Astrocyte of the hippocampus (primary cell): ENCODE data around the gene ZNRD2.
A peak's percentile ranks its signal among the peaks of the same experiment; 100 is the strongest.
"Not testable (repeated sequence)": the region's sequence is repeated elsewhere in the genome, so short reads cannot be mapped to it uniquely, and the experiment has no call there.

Experiments used
- DNase-seq: peaks from one replicate; pipeline ENCODE4 v3.0.0; 2011; ENCODE audit warnings: low read depth, low spot score

ZNRD2 gene

DNA sequence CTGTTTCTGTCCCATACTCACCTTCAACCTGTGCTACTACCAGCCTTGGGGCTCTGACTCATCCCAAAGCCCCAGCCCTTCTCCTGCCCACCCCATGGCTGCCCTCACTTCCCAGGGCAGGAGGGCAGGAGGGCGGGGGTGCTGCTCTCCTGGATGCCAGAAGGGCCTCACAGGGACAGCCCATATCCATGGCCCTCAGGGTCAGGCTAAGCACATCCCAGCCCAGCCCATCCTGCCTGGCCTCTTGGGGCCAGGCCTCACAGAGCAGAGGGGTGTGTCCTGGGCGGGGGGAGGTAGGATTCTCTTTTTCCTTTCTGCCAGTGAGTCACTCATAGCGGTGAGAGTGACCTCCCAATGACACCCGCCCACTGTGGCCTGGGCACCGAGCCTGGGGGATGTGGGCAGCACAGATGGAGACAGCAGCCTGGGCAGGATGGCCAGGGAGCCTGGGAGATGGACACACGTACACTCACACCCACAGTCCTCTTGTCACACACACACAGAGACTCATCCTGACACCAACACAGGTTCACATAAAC is 14.5 kb upstream of the ZNRD2 start:
- DNase-seq = peak; percentile 94

- peak; percentile 20 for DNase-seq
Measured at GRCh38 chr11:65556470-65557279, 13.6 kb upstream of the ZNRD2 start.

GRCh38 chr11:65557280-65558001 is 12.8 kb upstream of the ZNRD2 start:
- DNase-seq = peak; percentile 46

- DNase-seq = peak; percentile 96
Measured at GRCh38 chr11:65558002-65558929, 12.0 kb upstream of the ZNRD2 start, which contains the start of gene LTBP3. TSS of gene LTBP3 (minus strand) at chr11:65558359. CDS start at chr11:65557959, 400 bp downstream.

GRCh38 chr11:65558930-65559509 is 11.3 kb upstream of the ZNRD2 start:
- peak; percentile 93 for DNase-seq

DNA sequence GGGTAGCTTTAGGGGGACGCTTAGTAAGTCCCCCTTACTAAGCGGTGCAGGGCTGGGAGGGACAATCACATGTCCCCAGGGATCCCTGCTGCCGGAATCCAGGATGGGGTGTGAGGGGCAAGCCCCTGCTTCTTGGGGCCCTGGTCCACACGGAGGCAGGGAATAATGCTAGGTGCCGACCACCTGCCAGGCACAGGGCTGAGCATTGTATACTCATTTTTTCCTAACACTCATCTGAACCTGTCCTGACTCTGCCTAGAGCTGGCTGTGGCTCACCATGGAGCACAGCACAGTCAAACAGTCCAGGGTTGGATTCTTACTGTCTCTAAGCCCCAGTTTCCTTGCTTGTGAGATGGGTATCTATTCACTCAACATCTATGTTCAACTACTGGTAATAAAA is 10.7 kb upstream of the ZNRD2 start:
- DNase-seq = peak; percentile 58

- DNase-seq = peak; percentile 68
Measured at GRCh38 chr11:65559951-65560537, 10.2 kb upstream of the ZNRD2 start.

DNA sequence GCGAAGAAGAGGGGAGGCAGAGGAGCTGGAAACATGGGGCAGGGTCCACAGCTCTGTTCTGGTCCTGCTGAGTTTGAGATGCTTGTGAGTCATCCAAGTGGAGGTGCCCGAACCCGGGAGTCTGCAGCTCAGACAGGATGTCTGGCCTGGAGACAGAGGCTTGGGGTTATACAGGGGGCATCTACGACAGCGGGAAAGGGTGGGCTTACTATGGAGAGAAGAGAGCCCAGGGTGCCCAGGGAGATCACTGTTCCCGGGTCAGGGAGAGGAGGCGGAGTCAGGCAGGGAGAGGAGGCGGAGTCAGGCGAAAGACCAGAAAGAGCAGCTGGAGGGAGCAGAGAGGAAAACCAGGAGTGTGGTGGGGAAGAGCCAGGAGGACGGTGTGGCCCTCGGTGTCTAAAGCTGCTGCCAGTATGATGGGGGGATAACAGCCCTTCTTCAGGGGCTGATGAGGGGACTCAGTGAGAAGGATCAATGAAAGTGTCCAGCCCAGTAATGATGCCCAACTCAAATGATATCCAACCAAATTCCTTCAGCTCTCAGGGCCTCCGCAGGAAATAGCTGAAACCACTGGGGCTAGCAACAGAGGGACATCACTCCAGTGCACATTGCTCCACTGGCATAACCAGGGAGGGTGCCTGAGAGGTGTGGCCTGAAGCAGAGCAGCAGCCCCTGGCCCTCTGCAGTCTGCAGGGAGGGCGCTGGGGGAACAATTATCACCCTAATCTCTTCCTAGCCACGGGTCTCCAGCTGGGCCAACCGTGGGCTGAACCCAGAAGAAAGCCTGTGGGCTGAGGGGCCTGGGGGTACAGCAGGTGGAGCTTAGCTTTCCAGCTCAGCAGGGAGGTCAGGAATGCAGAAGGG is 9.5 kb upstream of the ZNRD2 start:
- DNase-seq = peak; percentile 86

DNA sequence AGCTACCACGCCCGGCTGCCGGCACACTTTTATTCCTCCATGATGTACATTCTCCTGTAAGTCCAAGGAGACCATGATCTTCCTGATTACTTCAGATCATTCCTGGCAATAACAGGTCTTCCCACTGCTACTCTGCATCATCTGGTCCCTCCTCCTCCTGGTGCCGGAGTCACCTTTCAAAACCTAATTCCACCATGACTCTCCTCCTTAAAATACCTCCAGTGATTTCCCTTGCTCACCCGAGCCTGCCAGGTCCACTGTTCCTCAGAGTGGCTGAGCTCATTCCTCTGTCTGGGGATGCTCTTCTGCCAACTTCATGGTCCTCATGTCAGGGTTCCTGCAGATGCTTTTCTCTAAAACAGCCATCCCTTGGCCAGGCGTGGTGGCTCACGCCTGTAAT is 8.3 kb upstream of the ZNRD2 start:
- no peak for DNase-seq

GRCh38 chr11:65562788-65563187 is 7.5 kb upstream of the ZNRD2 start:
- DNase-seq = no peak

DNA sequence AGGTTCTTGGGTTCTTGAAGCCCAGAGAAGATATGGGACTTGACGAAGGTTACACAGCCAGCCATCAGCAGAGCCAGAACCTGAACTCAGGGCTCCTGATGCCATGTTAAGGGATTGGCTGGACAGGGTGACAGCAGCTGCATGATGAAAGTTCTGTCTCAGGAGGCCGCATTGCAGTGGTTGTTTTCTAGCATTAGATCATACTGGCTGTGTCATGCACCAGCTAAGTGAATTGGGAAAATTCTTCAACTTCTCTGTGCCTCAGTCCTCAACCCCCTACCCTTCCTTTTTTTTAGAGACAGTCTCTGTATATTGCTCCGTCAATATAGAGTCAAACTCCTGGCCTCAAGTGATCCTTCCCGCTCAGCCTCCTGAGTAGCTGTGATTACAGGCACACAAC is 6.7 kb upstream of the ZNRD2 start:
- no peak for DNase-seq

DNA sequence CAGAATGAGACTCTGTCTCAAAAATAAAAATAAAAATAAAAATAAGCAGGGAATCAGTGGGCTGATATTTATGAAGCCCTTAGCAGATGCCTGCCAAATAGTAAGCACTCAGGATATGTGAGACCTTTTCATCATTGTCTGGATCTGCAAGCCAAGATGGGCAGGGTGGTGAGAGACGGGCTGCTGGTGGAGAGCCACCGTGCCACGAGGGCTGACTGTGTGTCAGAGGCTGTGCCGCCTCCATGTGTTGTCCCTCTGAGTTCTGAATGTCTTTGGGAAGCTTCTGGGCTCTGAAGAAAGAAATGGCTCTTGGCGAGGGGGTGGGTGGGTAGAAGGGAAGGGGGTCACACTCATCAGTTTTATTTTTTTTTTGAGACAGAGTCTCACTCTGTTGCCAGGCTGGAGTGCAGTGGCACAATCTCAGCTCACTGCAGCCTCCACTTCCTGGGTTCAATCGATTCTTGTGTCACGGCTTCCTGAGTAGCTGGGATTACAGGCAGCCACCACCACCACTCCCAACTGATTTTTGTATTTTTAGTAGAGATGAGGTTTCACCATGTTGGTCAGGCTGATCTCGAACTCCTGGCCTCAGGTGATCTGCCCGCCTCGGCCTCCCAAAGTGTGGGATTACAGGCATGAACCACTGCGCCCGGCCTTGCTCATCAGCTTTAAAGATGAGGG is 5.3 kb upstream of the ZNRD2 start:
- not testable (repeated sequence) for DNase-seq

GRCh38 chr11:65565624-65566453 is 4.4 kb upstream of the ZNRD2 start:
- no peak for DNase-seq

- no peak for DNase-seq
Measured at GRCh38 chr11:65569164-65569972, 909 bp upstream of the ZNRD2 start.

- DNase-seq = no peak
Measured at GRCh38 chr11:65571420-65571819, 1.1 kb downstream of the ZNRD2 start.

- DNase-seq = peak; percentile 70
Measured at GRCh38 chr11:65571940-65572339, 1.7 kb downstream of the ZNRD2 start.

GRCh38 chr11:65572356-65573051 is 2.2 kb downstream of the ZNRD2 start, which contains the start of gene FAM89B:
TSS of gene FAM89B (plus strand) at chr11:65572538. CDS start at chr11:65572670, 132 bp downstream.
- DNase-seq = peak; percentile 94
